NCI-H1436 treated with DMSO at 0.1 percent for 48 hours (cell line): Measurements from ENCODE around the gene CABS1.

Experiments used
- DNase-seq: peaks from one replicate; lab custom pipeline; 2025; lab: John Stamatoyannopoulos, UW

The CABS1 gene

DNA sequence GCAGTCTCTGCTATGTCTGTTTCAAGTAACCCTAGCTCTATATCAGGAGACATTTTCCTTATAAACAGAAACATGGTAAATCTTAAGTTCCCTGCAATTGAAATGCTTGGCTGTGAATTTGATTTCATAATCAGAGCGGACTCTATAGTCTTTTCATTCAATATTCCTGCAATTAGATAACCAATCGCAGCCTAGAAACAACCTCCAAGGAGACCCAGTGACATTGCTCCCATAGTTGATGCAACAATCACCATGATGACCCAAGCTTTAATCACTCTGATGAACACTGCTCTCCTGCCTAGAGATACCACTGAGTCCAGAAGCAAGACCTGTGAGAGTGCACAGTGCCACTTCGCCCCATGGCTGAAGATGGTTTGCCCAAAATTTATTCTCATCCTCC, at the start of gene CABS1:
Gene CABS1 (plus strand): TSS at position 301 of the 400 bp plus-strand sequence. CDS start 59 bp downstream, at position 360.
- no peak for DNase-seq

DNA sequence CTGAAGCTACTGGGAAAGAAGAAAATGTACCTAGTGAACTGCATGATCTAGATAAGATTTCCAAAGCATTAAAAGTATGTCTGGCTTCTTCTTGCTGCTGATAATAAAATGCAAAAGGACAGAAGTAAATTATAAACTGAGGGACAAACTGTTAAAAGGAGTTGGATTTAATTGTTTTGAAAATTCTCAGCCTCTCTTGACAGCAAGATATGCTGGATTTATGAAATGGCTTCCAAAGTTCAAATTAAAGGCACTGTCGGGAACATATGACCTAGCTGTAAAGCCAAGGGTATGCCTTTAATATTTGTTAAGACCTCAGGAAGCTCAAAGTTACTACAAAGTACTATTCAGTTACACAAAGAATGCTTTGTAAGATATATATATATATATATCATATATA, 46.1 kb upstream of the CABS1 start:
- no peak for DNase-seq

DNA sequence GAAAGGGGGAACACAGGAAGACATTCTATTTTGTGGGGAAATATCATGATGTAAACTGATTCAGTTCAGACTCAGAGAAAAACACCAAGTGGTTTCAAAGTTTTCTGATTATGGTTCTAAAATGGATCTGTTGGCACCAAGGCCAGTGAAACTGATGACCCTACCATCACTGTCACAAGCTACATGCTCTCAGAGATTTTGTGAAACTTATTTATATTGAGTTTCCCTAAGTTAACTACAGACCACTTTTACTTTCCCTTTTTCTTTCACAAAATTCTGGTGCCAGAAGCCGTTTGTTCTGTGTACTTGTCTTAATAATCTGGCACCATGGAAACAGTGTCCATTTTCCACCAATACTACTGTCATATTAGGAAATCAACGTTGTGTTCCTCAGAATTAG, 43.4 kb upstream of the CABS1 start:
- no peak for DNase-seq

DNA sequence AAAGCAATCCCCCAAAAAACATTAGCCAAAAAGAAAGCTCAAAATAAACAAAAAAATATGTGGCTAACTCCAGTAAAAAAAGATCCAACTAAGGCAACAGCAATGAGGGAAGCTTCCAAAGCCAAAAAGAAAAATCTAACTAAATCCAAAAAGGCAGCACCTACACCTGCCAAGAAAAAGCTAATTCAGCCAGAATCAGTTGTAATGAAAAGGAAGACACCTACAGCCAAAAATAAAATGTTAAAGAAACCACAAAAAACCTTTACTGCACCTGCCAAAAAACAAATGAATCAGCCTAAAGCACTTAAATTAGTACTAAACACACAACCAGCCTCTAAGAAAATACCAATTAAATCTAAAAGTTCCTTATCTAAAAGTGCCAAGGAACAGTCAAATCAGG, 37.2 kb upstream of the CABS1 start:
- no peak for DNase-seq

DNA sequence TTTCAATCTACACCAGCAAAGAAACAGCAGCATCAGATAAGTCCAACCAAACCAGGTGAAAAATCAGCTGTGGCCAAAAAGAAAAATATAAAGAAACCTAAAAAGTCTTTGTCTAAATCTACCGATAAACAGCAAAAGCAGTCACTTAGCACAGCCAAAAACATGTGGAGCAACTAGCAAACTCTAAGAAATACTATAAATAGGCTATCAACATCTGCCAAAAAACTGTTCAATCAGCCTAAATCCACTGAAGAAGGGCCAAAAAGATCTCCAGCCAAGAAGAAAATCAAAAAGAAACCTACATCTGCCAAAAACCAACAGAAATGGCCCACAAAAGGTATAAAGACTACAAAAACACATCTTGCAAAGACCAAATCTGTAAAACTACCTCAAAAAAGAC, 36.7 kb upstream of the CABS1 start:
- DNase-seq, result no peak

DNA sequence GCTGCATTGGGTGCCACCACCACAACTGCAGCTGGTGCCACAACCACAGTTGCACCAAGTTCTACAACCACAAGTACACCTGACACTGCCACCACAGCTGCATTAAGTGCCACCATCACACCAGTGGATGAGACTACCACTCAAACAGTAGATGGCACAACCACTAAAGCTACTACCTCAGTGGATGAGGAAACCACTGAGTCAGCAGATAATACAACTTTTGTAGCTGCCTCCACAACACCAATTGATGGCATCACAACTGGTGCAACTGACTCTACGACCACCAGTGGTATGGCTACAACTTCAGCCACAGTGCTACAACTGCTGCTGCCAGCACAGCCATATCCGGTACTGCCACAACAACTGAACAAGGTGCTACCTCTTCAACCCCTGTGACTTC, 35.1 kb upstream of the CABS1 start:
- DNase-seq, result no peak

DNA sequence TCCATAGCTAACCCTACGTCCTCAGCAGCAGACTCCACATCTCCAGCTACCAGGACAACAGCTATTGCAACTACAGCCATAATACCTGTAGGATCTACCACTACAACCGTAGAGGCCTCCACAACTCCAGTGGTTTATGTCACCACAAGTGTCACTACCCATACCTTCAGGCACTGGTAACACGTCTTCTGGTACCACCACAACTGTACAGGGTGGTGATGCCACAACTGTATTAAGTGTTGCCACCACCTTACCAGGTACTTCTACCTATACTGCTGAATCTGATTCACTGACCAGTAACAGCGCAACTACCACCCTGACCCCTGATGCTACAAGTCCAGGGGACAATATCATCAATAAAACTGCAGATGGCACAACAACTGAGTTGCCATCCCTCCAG, 34.6 kb upstream of the CABS1 start:
- DNase-seq, result no peak

DNA sequence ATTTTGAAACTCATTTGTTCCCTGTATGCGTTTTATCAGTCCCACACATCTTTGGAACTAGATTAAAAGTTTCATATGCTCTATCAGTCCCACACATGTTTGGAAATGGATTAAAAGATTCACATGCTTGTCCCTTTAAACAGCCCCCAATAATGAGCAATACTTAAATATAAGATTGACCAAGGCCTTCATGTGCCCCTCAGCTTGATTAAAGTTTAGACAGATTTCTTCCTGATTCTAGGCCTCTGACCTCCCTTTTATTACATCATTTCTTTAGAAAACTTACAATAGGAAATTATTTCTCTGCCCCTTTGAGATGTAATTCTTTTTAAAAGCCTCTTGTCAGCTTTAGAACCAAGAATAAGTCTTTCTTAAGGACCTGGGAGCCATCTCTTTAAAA, 31.7 kb upstream of the CABS1 start:
- DNase-seq, result no peak

DNA sequence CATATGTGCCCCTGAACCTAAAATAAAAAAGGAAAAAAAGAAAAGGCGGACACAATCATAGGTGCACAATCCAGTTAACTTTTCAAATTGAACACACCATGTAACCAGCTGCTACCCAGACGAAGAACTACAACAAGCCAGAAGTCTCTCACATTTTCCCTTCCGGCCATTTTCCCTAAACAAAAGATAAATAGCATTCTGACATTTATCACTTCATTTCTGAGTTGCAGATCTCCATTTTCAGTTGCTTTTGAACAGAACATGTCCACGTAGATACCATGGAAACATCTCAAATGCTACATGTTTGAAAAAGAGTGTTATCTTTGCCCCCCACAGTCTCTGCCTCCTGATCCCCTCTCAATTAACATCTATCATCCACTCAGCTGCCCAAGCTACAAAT, 29.2 kb upstream of the CABS1 start:
- DNase-seq, result no peak

DNA sequence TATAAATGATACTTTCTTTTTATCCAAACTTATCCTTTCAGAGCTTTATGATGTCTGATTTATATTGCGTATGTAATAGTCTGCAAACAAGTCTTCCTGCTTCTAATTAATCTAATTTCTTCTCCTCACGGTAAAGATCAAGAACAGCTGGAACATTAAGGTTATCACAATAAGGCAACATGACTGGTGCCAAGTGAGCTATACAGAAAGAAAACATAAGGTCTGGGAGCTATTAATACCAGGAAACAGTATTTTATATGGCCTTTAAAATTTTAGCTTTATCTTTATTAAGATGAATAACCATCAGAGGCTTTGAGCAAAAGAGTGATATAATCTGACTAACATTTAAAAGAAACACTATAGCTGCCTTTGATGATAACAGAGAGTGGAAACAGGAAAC, 28.7 kb upstream of the CABS1 start:
- no peak for DNase-seq

DNA sequence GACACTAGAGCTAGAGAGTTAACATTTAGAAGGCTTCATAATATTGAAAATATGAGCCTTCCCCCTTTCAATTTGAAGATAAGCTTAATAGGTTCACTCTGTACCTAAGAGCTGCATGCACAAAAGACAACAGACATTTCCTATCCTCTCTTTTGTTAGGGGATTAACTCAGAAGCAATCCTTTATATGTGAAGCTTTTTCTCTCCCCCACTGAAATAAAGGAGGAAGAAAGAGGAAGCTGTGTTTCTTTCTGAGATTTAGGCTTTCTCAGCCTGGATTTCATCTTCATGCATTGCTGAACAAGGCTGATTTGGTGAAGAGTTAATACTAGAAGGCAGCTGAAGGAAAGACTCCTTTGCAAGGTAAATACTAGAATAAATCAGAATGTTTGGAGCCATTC, 21.0 kb upstream of the CABS1 start:
- no peak for DNase-seq

DNA sequence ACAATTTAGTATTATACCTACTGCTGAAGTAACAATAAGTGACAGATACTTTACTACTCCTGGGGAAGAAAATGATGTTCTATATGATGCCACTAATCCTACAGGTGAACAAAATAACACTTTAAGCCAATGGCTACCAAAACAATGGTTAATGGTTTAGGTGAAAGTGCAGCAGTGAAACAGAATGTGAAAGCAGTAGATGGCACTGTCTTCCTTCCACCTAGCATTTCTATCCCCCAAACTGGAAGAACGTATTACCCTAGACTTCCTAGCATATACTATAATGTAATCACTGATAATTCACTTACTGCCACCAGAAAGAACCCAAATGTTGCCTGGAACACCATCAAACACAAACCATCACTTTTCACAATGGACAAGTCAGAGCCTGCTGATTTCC, 18.9 kb upstream of the CABS1 start:
- DNase-seq, result no peak

DNA sequence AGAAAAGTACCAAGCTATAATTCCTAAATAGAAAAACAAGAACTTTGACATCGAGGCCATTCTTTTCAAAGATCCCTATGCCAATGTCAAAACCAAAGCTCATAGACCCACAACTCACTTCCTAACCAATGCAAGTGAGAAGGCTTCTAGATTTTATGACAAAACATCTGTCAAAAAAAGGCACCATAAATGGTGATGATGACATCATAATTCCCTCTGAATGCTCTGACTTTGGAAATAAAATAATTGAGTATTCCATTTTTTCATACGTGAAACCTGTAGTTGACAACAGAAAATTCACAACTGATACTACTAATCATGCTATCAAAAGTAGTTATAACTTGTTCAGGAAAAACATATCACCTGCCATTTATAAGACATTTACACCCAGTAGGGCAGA, 8.7 kb upstream of the CABS1 start:
- DNase-seq, result no peak

DNA sequence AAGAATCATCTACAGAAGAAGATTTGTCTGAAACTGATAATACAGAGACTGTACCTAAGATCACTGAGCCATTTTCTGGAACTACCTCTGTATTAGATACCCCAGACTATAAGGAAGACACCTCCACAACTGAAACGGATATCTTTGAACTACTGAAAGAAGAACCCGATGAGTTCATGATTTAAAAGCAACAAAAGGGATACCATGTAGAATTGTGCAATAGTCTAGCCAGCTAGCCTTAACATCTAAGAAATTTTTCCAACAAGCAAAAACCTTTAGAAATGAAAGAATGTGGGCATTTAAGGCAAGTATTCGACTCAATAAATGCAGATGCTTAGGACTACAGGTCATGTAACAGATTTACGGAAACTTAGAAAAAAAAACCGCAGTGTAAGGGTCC, 1.3 kb downstream of the CABS1 start:
- DNase-seq, result no peak

DNA sequence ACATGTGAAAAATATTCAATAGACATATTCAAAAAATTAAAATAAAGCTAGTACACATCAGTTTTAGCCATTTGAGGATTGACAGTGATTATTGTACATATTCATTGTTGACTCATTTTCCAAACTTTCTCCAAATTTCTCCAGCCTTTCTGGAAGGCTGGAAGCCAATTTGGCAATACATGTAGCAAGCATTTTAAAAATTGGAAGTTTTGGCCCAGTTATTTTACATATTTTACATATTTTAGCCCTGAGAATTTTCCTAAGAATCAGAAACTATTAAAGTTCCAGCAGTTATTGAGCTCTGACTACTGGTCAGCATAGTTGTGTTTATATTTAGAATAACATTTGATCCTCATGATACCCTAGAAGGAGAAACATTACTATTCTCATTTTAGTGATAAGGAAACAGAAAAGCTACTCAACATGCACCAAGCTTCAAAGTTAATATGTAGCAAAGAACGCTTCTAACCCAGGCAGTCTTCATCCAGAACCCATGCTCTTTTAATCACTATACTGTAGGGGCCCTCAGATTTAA, 3.2 kb downstream of the CABS1 start:
- DNase-seq, result no peak

DNA sequence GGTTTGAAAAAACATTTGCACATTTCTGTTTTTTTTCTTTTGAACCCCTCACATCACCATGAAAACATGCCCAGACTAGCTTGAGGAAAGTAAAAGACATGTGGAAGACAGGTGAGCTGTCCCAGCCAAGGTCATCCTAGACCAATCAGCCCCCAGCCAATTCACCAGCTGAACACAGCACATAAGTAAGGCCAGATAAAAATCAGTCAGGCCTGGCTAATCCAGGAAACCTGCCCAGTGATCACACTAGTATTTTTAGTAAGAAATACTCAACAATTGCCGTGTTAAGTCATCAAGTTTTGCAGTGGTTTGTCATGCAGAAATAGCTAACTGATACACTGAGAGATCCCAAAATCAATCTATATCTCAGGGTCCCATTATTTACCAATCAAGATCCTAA, 21.4 kb downstream of the CABS1 start:
- DNase-seq, result no peak

DNA sequence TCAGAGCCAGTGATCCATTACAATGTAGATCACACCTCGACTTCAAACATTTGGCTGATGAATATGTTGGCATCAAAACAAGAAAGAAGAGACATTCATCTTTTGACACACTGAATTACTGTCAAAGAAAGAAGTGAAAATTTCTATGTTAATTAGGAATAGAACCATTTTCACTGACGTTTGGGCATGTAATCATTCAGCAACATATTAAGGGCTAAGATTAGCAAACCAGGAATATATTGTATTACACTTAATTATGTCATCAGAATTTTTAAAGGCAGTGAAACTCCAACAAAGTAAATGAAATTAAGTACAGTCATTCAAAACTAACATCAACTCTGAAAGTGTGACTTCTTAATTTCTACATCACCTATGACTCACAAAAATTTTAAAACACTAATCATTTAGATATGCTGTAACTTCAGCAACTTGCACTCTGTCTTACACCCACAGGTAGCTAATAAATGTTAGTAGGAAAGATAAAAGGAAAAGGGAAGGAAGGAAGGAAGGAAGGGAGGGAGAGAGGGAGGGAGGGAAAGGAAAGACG, 24.4 kb downstream of the CABS1 start:
- DNase-seq, result no peak

DNA sequence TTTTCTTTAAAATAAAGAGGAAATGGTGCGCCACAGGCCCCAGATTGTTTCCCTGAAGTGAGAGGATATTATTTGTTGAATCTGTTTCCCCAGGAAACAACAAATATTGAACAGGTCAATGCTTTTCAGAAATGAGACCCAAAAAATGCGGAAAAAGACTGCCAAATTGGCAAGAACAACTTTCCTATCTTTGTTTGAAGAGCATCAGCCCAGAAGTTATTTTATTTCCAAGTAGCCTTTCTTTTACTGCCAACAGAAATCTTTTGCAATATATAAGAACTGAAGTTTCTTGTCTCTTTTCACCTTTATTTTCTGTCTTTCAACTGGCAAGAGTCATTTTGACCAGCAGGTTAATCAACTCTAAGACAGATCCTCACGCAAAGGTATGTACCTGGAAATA, 25.7 kb downstream of the CABS1 start, which contains the start of gene SMR3A:
Gene SMR3A (plus strand): TSS at position 301 of the 400 bp plus-strand sequence. CDS start 1,356 bp downstream, outside the sequence.
- DNase-seq, result no peak

DNA sequence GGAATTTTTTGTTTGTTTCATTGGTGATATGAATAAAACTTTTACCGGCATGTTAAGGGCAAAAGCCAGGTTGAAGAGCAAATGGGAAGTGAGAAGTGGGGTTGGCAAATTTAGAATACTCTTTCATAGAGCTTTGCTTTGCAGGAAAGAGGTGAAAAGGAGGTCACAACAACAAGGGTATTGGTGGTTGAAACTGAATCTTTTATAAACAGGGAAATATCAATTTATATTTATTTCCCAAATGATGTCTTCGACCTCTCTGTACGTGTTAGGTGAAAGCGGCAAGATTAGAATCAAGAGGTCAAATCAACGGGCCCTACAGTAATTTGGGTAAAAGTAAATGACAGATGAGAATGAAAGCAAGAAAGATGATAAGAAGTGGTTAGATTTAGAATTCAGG, 29.2 kb downstream of the CABS1 start:
- no peak for DNase-seq

DNA sequence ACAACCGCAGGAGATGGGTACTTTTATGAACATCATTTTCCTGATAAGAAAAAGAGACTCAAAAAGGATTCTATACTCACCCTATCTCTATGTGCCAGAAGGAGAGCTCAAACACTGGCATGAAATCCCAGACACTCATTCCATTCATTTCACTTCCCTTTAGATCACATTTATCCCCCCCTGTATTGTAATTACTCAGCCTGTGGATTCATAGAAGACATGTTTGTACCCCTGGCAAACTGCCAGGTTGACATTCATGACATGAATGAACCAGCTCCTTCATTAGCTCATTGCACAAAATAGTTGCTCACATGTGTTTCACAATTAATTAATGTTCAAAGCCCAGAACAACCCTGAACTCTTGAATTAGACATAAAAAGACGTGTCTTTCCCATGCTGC, 30.7 kb downstream of the CABS1 start:
- DNase-seq, result no peak

DNA sequence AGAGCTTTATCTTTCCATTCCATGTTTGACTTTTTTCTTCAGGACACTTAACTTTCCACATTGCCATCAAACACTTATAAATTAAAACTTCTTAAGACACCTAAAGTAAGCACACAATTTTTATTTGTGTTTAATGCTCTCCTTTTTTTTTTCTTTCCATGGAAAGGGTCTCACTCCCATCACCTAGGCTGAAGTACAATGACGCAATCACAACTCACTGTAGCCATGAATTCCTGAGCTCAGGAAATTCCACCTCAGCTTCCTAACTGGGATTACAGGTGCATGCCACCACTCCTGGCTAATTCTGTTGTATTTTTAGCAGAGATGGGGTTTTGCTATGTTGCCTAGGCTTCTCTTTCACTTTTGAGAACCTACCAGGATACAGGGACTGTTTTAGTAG, 33.0 kb downstream of the CABS1 start:
- DNase-seq, result no peak

DNA sequence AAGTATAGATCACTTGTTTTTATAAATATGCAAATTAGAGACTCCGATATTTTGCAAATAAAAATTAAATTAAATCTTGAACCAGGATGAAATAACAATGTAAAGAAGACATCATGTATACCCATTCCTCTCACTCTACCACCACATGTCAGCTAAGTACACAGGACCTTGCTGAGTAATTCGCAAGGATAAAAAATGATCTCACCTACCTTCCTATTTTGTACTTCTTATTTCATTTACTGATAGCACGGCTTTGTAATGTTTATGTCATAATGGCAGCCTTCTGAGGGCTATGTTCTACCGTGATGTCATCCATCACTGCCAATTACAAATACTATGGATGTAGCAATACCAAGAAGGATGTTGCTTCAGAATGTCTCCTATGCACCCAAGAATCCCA, 37.2 kb downstream of the CABS1 start:
- no peak for DNase-seq

DNA sequence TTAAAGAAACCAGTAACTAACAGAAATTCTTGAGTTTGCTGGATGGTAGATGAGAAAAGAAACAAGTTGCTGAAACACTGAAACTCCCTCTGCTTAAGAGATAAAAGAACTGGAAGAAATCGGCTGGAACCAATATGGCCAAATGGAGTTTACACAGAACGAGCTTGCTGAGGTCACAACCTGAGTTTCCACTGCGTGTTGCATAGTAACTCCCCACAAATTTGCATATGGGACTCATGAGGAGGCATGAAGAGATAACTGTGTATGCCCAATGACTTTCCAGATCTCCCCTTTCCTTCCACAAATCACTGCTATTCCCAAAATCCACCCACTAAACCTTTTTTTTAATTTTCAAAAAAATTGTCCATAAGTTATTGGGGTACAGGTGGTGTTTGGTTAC, 38.0 kb downstream of the CABS1 start:
- DNase-seq, result no peak

DNA sequence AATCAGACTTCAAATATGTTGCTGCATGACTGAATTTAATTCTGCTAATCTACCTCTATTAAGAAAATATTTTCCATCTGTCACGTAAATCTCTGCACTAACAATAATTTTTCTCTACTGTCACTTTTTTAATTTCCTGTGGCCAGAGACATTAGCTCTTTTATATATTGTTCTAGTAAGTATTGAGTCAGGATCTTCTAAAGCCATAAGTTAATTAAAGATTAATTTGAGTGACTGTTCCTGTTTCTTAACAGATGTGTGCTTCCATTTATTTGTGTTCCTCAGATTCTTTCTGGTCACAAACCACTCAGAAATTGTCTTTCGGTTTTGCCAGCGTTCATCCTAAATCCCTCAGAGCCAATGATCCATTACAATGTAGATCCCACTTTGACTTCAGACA, 45.8 kb downstream of the CABS1 start:
- no peak for DNase-seq
